ENCODE data around the gene COL5A1.
"Not testable (repeated sequence)": the region's sequence is repeated elsewhere in the genome, so short reads cannot be mapped to it uniquely, and the experiment has no call there.

Gene COL5A1

DNA sequence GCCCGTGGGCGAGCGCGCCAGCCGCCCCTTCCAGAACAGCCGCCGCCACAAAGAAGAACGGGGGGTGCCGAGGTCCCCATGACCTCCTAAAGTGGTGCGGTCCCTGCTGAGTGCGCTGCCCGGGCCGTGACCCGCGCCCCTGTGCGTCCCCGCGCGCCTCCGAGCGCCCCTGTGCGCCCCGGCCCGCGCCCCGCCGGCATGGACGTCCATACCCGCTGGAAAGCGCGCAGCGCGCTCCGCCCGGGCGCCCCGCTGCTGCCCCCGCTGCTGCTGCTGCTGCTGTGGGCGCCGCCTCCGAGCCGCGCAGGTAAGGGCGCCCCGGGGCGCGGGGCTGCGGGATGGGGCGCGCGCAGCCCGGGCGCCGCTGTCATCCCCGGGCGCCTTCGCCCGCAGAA is 384 bp downstream of the COL5A1 start:
- no peak for DNase-seq

DNA sequence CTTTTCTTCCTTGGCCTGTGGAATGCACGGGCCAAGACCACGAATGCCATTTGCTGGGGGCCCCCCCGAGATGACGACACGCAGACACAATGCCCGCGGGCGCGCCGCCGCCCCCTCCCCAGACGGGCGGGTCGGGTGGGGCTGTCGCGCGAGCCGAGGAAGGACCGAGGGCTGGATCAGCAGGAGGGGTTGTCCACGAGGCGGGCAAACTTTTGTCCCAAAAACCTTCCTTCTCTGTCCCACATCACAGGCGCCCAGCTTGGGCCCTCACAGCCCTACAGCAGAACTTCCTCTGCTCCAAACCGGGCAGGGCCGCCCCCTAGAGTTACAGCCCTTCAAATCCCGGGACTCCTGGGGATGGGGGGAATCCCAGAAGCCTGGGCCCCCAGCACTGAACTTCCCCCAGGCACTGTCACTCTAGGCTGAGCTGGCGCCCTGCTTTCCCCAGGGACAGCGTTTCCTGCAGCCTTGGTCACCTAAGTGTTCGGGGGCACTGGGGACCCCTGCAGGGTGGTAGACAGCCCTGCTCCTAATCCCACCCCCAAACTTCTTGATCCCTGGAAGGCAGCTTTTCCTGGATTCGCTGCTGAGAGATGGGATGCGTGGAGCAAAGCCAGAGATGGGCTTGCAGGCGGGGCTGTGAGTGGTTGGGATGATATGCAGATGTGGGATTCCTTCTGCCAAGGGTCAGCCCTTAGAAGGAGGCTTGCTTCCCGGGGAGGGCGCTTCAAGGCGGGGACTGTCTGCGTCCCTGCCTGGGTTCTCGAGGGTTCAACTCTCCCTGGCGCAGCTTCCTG is 980 bp downstream of the COL5A1 start:
- DNase-seq, result no peak

DNA sequence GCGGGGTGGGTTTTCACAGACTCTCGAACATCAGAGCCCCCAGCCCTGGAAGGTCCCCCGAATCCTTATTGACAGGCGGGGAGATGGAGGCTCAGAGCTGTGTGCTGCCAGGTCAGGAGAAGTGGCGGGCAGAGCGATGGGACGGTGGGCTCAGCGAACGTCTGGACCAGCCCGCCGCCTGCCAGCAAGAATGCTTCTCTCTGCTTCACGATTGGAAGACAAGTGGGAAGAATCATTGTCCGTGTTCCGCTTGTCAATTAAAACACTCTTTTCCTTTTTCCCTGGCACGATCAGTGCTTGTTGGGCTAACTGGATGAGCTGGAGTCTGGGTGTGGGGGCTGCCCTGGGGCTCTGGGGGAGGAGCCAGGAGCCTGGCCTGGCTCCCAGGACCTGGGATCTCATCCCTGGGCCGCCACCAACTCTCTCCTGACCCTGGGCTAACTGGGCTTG is 1.6 kb downstream of the COL5A1 start:
- no peak for DNase-seq

DNA sequence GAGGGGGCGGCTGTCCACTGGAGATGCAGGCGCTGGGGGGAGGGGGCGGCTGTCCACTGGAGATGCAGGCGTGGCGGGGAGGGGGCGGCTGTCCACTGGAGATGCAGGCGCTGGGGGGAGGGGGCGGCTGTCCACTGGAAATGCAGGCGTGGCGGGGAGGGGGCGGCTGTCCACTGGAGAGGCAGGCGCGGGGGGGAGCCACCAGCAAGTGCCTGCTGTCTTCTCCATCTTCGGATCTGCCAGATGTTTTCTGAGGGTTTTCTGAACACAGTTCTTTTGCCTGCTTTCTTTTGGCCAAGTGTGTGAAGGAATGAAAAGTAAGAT is 2.8 kb downstream of the COL5A1 start:
- DNase-seq, result not testable (repeated sequence)

DNA sequence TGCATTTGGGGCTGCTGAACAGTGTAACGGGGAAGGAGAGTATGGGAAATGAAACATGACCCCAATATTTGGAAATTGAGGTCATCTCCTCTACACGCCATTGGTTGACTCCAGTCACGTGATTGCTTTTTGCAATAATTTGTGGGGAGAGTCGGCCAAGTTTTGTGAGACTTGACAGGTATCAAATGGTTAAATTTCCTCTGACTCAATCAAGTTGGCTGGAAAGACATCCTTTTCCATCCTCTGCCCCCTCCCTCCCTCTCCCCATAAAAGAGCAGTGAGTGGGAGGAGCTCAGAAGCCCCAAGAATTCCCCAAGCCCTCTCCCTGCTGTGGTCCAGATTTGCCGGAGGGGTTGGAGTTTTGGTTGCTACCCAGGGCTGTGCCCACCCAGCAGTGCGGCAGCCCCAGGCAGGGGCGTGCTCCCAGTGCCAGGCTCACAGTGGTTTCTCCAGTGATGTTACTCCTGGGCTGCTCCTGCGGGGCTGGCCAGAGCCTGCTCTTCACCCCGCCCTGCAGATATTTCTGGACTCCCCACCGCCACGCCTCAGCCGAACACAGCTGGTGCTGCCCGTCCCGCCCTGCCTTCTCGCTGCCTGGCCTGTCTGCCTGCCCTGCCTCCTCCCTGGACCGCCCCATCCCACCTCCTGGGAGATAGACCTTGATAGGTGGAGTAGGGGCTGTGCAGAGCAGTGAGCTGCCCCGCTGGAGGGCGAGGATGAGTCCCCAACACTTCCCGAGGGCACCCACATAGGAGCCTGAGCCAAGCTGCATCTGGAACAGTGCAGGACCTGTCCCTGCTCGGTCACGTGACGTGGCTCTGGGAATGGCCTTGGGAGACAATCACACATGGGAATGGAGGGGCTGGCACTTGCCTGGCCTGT is 3.4 kb downstream of the COL5A1 start:
- no peak for DNase-seq

DNA sequence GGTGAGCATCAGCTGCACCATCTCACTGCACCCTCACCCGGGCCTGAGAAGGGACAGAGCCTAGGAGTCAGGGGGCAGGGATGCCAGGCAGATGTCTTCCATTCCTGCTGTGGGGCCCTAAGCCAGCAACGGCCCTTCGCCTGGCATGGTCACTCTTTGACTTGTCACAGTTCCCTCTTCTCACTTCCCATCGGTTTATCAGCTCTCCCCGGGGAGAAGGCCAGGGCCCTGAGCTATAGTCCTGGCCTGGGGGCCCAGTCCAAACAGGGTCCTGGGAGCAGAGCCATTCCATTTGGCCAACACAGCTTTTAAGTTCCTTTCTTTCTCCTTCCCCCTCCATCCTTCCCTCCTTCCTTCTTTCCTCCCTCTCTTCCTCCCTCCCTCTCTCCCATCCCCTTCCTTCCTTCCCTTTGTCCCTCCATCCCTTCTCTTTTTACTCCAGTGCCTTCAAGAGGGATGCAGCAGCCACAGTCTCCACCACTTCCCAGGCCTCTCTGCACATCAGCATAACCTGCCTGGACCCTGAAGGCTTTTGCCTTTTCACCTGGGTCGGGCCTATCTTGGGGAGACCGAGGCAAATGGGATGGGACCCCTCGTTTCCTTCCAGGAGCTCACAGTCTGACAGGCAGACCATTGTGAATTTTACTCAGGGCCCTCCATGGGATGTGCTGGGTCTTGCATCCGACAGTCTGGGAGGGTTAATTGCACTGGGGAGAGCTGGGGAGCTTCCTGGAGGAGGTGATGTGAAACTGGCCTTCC is 4.2 kb downstream of the COL5A1 start:
- DNase-seq, result no peak

DNA sequence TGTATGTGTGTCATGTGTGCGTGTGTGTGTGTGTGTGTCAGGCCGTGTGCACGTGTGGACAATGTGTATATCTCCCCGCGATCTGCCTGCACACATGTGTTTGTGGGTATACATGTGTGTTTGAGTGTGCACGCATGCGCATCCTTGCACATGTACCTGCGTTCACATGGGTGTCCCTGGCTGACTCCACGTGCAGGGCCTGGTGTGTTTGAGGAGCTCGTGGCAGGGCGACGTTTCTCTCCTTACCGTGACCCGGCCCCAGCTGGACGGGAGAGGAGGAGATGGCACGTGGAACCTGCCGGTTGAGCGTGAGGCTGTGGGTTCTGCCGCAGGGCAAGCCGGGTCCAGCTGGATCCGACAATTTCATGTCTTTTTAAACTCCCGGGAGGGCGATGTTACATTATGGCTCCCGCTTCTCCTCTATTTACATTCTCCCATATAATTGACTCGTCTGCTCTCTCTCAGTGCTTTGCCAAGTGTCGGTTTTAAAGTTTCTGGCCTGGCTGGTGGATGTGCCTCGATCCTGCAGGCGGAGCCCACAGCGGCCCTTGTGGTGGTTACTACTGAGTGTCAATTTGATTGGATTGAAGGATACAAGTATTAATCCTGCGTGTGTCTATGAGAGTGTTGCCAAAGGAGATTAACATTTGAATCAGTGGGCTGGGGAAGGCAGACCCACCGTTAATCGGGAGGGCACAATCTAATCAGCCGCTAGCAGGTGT is 5.9 kb downstream of the COL5A1 start:
- no peak for DNase-seq

DNA sequence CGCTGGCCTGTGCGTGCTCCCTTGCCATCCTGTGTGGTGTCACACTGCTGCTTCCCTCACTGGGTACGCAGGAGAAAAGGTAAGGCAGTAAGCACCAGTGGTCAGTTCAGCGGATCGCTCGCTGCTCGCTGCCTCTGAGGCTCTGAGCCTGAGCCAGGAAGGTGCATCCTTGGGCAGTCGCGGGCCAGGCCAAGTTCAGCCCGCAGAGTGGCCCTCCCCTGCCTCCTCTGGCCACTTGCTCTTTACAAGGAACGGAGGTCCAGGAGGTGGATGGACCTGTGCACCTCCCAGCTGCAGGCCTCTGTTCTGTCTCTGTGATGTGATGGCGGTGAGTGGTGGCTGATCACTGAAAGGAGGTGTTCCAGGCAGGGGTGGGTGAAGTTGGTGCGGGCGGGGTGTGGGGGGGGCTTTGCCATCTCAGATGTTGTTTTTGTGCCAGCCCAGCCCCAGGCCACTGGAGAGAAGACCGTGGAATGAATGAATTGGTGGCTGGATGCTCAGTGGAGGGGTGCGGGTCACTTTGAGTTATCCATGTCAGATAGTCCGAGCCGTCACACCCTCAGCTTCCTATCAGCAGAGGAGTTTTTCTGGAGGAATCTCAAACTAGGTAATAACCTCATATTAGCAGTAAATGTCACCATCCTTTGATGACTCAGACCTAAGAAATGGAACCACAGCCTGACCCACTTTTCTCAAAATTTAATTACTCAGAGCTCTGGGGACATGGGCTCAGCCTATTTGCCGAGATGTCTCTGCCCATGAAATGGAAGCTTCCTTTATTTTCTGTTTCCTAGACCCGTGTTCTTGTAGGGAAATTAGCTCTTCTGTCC is 7.3 kb downstream of the COL5A1 start:
- no peak for DNase-seq

DNA sequence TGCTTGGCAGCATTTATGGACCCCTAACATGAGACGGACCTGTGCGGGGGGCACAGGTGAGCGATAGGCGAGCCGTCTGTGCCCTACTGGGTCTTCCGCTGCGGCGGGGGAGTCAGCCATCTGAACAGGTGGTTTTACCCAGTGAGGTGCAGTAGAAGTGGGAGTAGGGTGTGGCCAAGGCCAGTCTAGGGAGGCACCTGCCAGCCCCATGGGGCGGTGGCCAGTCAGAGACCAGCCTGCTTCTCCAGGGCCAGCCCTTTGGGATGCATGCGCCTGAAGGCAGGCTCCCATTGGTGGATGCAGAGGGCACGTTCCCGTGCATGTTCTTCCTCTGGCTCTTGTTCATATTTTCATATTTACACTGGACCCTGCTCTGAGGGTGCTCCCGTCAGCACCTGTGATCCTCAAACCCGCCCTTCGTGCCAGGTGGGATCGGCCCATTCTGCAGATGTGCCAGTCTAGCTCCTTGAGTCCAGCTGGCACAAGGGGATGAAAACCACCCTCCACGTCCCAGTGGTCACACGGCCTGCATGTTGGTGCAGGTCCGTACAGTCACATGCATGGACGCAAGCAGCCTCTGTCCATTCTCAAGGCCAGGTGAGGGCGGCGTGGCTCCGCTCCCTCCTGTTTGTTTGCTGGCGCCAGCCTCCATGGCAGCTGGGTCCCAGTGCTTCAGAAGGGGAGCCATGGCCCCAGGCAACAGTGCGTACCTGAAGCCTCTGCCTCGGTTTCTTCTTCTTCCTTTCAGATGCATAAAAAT is 9.0 kb downstream of the COL5A1 start:
- no peak for DNase-seq

DNA sequence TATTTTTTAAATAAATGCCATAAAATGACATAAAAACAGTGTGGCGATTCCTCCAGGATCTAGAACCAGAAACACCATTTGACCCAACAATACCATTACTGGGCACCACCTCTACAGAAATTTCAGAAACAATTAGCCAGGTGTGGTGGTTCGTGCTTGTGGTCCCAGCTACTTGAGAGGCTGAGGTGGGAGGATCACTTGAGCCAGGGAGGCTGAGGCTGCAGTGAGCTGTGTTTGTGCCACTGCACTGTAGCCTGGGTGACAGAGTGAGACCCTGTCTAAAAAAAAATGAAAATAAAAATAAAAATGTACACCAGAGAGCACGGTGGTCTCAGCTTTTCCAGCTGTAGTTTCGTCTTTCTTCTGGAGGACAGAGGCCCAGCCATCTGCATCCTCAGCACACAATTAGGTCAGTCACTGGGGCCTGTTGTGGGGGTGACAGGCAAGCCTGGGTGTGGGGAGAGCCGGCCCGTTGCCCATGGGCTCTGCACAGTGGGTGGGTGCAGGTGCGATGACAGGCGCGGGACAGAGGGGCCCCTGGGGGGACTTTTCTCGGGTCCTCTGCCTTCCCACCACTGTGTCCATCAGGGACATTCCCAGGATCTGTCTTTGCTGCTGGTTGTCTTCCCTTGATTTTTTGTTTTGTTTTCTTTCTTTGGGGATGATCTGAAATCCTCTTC is 9.8 kb downstream of the COL5A1 start:
- no peak for DNase-seq

DNA sequence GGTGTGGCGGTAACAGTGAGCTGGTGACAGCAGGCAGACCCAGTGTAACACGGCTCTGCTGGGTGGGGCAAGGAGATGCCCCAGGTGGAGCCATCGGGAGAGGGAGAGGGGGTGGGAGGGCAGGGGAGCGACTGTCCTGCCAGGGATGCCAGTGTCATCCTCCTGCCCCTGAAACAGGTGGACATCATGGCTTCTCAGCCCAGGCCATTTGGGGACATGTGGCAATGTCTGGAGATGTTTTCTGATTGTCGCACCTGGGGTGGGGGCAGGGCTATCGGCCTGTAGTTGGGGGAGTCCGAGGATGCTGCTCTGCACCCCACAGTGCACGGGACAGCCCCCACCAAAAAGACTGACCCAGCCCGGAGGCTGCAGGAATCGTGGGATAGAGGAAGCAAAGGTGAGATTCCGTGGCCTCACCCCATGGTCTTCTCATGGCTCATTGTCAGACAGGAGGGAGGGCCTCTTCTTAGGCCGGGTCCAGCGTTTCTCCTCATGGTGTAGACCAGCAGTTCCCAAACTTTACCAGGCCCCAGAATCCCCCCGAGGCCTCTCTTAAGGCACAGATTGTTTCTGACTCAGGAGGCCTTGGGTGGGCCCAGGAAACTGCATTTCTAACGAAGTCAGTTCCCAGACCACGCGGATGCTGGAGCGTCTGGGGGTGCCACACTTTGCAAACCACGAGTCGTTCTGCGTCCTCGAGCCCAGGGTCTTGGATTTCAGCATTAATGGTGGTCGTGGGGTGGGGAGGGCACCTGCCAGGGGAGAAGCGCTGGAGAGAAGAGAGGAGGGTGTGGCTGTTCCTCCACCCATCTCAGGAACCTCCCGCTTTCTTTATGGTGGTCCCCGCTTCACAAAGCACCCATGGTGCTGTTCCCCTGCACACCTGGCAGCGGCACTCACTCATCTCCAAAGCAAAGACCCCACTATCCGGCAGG is 11.0 kb downstream of the COL5A1 start:
- DNase-seq, result no peak

DNA sequence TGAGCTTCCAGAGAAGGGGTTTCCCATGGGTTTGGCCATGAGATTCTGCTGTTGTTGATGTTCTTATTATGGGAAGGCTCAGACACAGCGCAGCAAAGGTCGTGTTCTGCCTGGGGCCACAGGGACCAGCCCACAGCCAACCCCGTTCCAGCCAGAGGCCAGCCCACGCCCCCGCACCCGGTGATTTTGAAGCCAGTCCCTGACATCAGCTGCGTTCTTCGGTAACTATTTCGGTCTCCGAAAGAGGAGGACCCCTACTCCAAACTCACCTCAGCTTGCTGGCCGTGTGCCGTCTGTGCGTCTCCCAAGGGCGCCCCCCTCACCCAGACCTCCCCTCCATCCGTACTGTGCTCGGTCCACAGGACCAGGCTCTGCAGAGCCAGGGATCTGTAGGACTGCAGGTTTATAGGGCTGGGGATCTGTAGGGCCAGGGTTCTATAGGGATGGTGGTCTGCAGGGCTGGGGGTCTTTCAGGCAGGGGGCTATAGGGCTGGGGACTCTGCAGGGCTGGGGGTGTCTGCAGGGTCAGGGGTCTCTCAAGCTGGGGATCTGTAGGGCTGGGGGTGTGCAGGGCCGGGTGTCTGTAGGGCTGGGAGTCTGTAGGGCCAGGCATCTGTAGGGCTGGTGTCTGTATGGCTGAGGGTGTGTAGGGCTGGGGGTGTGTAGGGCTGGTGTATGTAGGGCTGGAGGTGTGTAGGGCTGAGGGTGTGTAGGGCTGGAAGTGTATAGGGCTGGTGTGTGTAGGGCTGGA is 11.8 kb downstream of the COL5A1 start:
- DNase-seq, result no peak

DNA sequence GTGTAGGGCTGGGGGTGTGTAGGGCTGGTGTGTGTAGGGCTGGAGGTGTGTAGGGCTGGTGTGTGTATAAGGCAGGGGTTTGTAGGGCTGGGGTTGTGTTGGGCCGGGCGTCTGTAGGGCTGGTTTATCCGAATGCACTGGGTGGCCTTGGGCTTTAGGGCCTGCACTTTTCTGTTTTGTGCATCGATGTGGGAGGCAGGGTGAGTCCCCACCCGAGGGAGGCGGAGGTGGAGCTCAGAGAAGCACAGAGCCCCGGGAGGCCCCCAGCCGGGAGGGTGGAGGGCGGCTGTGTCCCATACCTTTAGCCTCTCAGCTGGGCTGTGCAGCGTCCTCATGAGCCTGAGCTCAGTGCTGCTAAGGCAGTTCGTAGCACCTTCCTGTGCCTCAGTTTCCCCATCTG is 13.5 kb downstream of the COL5A1 start:
- DNase-seq, result no peak

DNA sequence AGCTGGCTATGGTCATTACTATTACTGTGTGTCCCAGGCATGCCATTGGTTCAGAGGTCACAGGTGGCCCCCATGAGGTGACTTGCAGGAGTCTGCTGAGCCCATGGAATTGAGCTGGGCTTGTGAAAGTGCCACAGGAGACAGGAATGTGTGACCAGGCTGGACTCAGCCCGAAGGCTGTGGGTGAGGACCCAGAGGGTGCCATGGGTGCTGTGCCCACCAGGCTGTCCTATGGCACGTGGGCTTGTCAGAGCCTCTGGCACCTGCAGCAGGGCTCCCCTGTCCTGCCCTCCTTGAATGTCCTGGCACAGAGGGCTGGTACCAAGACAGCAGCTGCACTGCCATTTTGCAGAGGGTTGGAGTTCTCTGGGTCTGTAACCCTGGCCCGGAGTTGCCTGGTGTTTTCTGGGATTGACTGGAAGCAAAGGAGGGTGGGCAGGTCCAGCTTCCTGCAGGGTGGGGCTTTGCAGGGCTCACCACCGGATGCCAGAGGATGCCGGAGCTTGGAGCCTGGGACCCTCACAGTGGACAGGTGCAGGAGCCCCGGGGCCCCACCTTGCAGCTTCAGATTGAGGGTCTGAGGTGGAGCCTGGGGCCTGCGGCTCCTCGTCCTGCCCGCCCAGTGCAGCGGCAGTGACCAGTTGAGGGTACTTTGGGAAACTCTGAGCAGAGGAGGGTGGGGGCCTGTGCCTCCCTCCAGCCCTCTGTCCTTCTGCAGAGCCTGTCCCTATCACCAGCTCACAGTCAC is 14.2 kb downstream of the COL5A1 start:
- DNase-seq, result no peak

DNA sequence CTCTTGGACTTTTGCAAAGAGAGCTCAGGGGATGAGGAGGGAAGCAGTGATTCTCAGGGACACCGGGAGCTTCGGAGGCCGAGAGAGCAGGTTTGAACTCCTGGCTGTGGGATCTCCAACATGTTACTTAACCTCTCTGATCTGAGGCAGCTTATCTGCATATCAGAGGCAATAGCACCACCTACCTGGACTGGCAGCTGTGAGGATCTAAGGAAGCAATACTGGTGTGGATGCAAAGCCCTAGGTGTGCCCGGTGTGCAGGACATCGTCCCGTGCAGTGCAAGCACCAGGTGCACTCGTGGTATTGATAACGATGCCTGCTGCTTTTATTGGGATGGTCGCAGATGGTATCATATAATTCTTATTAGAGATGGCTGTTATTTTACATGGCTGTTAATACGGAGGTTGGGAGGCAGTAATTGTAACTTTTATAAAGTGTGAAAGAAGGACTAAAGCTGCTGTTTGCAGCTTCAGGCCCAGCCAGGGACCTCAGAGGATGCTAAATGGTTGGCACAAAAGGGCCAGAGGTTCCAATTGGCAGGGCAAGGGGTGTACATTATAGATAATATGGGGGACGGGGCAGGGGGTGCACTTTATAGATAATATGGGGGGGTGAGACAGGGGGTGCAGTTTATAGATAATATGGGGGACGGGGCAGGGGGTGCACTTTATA is 14.9 kb downstream of the COL5A1 start:
- no peak for DNase-seq

DNA sequence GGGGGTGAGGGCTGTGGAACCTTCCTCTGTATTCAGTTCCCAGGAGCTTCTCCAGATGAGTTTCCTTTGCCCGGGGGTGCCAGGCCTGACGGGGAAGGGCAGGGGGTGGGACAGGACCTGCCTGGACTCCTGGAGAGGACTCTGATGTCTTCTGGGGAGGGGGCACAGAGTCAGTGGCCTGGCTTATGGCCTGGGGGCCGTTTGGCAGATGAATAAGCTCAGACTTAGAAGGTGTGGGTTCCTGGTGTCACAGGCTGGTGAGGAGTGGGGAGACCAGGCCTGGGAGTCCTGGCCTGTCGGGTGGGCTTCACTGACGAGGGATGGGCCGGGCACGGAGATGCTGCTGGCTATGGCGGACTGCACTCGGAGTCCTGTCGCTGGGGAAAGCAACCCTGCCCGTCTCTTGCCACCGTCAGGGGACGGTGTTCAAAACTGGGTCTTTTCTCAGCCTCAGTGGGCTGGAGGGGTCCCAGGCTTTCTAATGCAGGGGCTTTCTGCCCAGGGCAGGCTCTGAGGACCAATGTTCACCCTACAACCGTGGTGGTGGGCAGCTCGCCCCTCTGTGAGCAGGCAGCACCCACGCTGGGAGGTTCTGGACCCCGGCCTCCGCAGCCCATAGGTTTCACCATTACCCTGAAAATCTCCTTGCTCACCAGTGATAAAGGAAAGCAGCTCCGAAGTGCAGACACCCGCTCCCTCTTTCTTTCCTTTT is 16.2 kb downstream of the COL5A1 start:
- DNase-seq, result no peak
